Measurements from ENCODE around the gene OR8D1.

OR8D1 gene

DNA sequence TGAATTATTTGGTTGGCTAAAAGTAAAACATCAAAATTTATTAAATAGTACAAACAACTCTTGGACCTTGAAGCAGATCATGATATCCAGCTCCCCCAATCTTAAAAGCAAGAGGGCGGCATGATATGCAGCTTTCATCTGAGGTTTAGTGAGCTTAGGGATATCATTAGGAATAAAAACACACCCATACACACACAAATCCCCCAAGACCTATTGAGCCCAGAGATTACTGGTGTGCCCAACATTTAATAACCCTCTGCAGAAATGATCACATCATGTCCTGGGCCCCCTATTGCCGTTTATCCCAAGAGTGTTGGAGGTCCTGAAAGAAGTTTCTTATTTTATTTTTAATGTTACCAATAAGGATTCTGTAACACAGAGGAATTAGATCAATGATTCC is at the start of gene OR8D1:
OR8D1 (minus strand) TSS at position 101 of the 400 bp plus-strand sequence. CDS start 3,183 bp downstream, outside the sequence.
- no peak within 1 kb of the TSS for H3K27ac ChIP-seq
- no peak for DNase-seq (ENCODE audit: low read depth, low spot score)

DNA sequence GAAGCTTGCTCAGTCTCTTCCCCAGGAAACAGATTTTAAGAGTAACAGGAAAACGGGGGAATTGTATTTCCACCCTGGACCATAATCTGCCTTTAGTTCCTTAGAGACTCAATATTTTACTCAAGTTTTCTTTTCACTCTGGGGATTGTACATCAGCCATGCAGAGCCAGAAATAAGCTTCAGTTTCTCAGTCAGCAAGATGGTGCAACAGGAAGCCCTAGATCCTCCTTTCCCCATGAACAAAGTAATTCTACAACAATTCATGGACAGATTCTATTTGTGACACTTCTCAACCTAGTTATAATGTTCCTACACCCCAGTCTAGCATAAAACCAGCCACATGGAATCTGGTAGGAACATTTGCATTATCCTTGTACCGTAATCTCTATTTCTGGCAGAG is 45.8 kb upstream of the OR8D1 start:
- no peak for DNase-seq (ENCODE audit: low read depth, low spot score)
- no peak overlapping the region for H3K27ac ChIP-seq

- no peak for DNase-seq (ENCODE audit: low read depth, low spot score)
- H3K27ac ChIP-seq, result no peak overlapping the region
Measured at GRCh38 chr11:124346311-124346955, 32.7 kb upstream of the OR8D1 start.

DNA sequence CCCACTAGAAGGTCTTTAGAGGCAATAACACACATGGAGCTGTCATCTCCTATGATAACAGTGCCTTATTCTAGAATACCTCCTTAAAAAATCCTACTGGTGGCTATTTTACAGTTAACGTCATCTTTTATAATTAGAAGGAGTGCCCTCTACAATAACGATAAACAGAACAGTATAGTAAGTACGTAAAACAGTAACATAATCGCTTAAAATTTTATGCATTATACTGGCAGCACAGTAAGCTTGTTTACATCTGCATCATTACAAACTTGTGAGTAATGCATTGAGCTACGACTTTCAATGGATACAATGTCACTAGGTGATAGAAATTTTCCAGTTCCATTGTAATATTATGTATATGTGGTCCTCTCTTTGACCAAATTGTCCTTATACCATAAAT is 30.6 kb upstream of the OR8D1 start:
- DNase-seq (ENCODE audit: low read depth, low spot score), result no peak
- no peak overlapping the region for H3K27ac ChIP-seq

DNA sequence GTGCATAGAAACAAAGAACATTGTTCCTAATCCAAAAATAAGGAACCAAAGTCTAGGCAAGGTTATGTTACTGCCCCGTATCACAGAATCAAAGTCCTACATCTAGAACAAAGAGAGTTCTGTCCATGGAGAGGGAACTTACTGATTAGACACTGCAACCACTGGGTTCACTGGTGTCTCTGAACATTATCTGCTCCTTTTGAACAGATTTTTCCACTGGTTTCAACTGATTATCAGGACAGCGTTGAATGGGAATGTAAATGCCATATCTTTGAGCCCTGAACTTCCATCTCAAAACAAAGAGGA is 26.3 kb upstream of the OR8D1 start:
- DNase-seq (ENCODE audit: low read depth, low spot score), result no peak
- H3K27ac ChIP-seq, result no peak overlapping the region

DNA sequence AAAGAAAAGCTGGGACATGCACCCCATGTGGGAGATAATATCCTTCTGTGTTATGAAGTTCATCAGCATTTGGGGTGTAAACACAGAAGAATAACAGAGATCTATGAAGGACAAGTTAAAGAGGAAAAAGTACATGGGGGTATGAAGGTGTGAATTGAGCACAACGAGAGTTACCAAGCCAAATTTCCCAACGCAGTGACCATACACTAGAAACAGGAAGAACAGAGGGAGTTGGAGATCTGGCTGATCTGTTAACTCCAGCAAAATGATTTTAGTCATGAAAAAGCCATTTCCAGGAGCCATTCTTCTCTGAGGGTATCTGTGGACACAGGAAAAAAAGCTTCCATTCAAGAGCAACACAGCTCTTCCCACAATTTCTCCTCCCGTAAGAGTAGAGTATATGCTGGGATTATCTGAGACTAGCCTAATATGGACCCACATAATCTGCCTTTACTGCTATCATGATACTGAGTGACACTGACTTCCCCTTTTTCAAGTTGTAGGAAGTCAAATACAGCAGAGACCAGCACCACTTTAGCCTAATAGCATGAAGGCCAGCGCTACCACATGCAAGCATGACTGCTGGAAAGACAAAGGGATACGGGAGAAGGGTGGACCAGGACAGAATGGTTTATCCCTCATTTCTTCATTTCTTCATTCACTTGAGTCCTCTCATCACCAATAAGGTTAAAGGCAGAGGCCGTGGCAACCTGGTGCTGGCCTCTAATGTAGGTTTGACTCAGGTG is 25.8 kb upstream of the OR8D1 start:
- DNase-seq (ENCODE audit: low read depth, low spot score), result no peak
- H3K27ac ChIP-seq, result no peak overlapping the region

- DNase-seq (ENCODE audit: low read depth, low spot score), result no peak
- H3K27ac ChIP-seq, result no peak overlapping the region
Measured at GRCh38 chr11:124331873-124332272, 18.1 kb upstream of the OR8D1 start.

GRCh38 chr11:124329787-124330478 is 16.2 kb upstream of the OR8D1 start:
- no peak for DNase-seq (ENCODE audit: low read depth, low spot score)

DNA sequence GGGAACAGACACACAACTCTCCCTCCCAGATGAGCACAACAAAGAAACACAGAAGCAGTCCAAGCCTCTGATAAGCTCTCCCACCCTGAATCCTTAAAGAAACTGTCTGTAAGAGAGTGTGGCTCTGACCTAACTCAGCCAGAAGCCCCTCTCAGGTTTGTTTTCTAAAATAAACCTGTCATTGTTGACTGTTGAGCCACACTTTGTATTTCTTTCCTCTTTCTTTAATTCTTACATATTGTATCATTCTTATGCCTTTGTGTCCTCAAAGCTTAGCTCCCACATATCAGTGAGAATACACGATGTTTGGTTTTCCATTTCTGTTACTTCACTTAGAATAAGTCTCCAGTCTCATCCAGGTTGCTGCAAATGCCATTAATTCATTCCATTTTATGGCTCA is 14.0 kb upstream of the OR8D1 start:
- H3K27ac ChIP-seq, result no peak overlapping the region
- DNase-seq (ENCODE audit: low read depth, low spot score), result no peak

More at GRCh38 chr11:124329787-124330478, 16.2 kb upstream of the OR8D1 start:
- no peak overlapping the region for H3K27ac ChIP-seq

DNA sequence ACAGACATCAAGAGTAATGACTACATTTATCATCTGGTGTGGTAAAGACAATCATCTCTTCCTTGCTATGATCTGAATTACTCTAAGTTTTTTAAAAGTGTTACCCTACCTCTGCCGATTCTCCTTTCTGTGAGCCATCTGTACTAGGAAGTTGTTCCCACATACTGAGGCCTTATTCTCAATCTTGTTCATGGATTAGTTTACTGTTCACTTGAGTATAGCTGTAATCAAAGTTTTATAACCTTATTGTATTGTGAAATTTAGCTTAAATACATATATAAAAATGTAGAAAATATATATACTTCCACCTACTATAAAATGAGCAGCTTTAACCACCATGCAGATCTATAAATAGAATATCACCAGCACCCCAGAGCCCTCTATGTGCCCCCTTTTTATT is 8.6 kb upstream of the OR8D1 start:
- no peak for DNase-seq (ENCODE audit: low read depth, low spot score)
- no peak overlapping the region for H3K27ac ChIP-seq

DNA sequence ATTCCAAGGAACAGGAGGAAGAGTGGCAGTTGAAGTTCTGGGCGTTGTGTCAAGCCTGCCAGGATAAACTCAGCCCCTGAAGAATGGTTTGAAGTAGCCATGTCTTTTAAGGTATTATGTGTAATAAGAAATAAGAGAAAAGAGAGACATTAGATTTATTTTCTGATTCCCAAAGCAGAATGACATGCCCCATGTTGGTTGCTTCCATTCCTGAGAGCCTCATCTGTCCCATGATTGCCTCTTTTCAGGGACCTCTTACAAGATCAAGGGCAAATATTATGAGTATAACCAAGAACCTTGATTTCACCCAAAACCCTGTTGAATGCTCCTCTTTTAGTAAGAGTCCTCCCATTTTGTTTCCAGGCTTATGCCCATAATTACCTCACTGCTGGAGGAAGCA is 6.3 kb upstream of the OR8D1 start, which contains the start of gene OR8D2:
OR8D2 (minus strand) TSS at position 101 of the 400 bp plus-strand sequence; CDS start at position 101, 0 bp downstream.
- no peak within 1 kb of the TSS for H3K27ac ChIP-seq
- no peak for DNase-seq (ENCODE audit: low read depth, low spot score)

DNA sequence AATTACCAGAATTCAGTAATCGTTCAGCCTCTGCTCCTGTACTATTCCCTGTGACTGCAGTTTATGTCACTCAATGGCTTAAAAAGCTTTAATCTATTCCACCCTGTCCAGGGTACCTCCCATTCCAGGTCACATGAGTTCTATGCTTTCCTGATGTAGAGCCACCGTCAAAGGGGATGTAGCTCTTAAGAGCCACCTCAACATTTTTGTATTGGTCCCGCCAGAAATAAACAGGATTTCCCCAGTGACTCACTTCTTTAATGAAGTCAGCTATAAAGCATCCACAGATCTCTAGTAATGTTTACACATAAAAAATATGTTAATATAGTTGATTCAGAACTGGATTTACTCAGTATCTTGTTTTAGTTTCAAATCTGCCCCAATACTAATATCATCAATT is 1.3 kb upstream of the OR8D1 start:
- no peak overlapping the region for H3K27ac ChIP-seq
- DNase-seq (ENCODE audit: low read depth, low spot score), result no peak

- DNase-seq (ENCODE audit: low read depth, low spot score), result no peak
- H3K27ac ChIP-seq, result no peak overlapping the region
Measured at GRCh38 chr11:124313131-124313530, 618 bp downstream of the OR8D1 start.

- H3K27ac ChIP-seq, result no peak overlapping the region
- DNase-seq (ENCODE audit: low read depth, low spot score), result no peak
Measured at GRCh38 chr11:124311670-124312069, 2.1 kb downstream of the OR8D1 start.

GRCh38 chr11:124311269-124311668 is 2.5 kb downstream of the OR8D1 start:
- H3K27ac ChIP-seq, result no peak overlapping the region
- DNase-seq (ENCODE audit: low read depth, low spot score), result no peak

DNA sequence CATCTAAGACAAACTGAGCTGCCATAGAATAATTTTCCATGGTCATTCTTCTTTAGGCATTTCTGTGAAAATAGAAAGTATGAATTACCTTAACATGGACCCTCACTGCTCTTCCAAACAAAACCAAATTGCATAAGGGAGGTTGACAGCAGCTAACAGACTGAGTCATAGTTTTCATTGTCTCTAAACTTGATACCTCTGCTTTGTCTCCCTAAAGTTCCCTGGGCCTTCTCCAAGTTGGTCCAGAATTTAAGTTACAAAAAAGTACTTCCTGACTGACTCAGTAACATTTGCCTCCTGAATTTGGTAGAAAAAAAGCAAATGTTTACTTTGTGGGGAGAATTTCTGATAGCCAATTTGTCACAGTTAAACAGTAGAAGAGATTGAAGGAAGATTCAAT is 3.0 kb downstream of the OR8D1 start:
- DNase-seq (ENCODE audit: low read depth, low spot score), result no peak
- H3K27ac ChIP-seq, result no peak overlapping the region

DNA sequence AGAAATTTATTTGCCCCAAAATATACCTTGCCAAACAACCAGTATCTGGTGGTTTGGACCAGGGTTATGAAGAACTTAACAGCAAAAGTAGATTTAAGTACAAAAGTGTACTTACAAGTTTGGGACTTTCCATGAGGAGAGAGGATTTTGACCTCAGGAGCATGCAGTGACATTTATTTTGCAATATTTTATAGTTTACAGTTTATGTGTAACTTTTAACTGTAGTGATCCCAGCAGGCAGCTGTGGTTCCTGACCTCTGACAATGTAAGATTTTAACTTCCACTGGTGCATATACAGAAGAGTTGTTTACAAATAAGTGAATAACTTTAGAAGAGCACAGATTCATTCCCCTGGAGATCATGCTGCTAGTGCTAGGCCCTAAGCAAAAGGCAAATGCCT is 6.7 kb downstream of the OR8D1 start:
- H3K27ac ChIP-seq, result no peak overlapping the region
- no peak for DNase-seq (ENCODE audit: low read depth, low spot score)

DNA sequence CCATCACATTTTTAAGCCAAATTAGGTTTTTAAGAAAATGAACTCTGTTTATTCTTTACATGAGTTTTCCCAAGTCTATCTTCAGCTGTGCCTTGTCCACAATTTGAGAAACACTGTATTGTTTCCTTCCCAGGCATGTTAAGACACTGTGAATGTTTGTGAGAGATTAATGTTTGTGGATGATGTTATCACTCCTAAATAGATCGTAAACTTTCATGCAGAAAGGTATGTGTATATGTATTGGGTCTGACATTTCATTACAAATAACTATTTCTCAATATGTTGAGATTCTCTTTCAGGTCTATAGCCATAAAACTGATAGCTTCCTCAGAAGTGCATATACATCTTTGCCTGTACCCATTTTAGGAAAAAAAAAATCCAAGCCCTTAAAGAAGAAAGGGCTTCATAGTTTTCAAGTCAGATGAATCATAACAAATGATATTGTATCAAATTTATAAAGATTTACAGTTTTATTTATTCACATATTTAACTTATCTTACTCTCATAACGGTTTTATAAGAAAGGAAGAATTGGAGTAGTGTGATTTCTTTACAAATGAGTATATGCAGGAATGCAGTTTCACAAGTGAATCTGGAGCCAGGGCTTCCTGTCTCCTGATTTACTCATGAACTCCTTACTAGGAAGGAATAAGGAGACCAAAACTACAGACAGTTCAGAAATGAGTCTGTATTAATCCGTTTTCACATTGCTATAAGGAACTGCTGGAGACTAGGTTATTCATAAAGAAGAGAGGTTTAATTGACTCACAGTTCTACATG is 11.2 kb downstream of the OR8D1 start:
- no peak overlapping the region for H3K27ac ChIP-seq
- no peak for DNase-seq (ENCODE audit: low read depth, low spot score)

GRCh38 chr11:124301548-124301947 is 12.2 kb downstream of the OR8D1 start:
- no peak overlapping the region for H3K27ac ChIP-seq
- no peak for DNase-seq (ENCODE audit: low read depth, low spot score)

- no peak for DNase-seq (ENCODE audit: low read depth, low spot score)
Measured at GRCh38 chr11:124297921-124298320, 15.8 kb downstream of the OR8D1 start.

GRCh38 chr11:124296016-124296415 is 17.7 kb downstream of the OR8D1 start:
- H3K27ac ChIP-seq, result no peak overlapping the region
- DNase-seq (ENCODE audit: low read depth, low spot score), result no peak

More at GRCh38 chr11:124297921-124298320, 15.8 kb downstream of the OR8D1 start:
- H3K27ac ChIP-seq, result no peak overlapping the region
